Right atrium auricular region (tissue), 2 donors: ENCODE measurements around the gene SPTAN1. TPM values are rescaled to one million over a fixed set of nuclear protein-coding genes. Genes with fewer than 3 reads are reported as not detected.
A peak's percentile ranks its signal among the peaks of the same experiment; 100 is the strongest.
"Not testable (repeated sequence)": the region's sequence is repeated elsewhere in the genome, so short reads cannot be mapped to it uniquely, and the experiment has no call there.

ENCODE experiments used
- DNase-seq: peaks from one replicate; pipeline ENCODE4 v3.0.0-alpha.2; 2019; ENCODE audit warnings: low spot score
- H3K27ac ChIP-seq, 2 donors: fragments of 200-600 bp; sonication (generic); 1 replicate in 1 of 2; 2 replicates in 1 of 2; pipeline ENCODE4 v1.5.1; 2016 to 2019
- H3K27me3 ChIP-seq, 2 donors: fragments of 200-600 bp; sonication (generic); one replicate each; pipeline versions ENCODE4 v1.5.1 to v1.6.0; 2017 to 2019
- H3K36me3 ChIP-seq: fragments of 200-600 bp; sonication (generic); one replicate; pipeline ENCODE4 v1.5.1; 2016
- H3K4me1 ChIP-seq, 2 donors: fragments of 200-600 bp; sonication (generic); one replicate each; pipeline versions ENCODE4 v1.5.1 to v1.6.0; 2017 to 2019
- H3K4me3 ChIP-seq, 2 donors: fragments of 200-600 bp; sonication (generic); 1 replicate in 1 of 2; 2 replicates in 1 of 2; pipeline ENCODE4 v1.5.1; 2017 to 2019; ENCODE audit warnings: mild to moderate bottlenecking in 1 of 2, moderate library complexity in 1 of 2
- H3K9me3 ChIP-seq, 2 donors: fragments of 200-600 bp; sonication (generic); one replicate each; pipeline ENCODE4 v1.5.1; 2019
- CTCF ChIP-seq, 2 donors: fragments of 200-600 bp; sonication (generic); IDR thresholded peaks; one replicate each; pipeline ENCODE4 v1.5.1; 2019; ENCODE audit warnings: antibody characterized with exemption in 2 of 2
- total RNA-seq, 2 donors: library from RNA; depleted of rRNA; stranded (reverse); fragments of >200 nt; gene quantifications; one replicate each; pipeline ENCODE4 v1.1.0, GENCODE V29; 2016

Gene SPTAN1
- total RNA-seq, 2 donors from 2014 or later = 233 to 270 TPM

- peaks cover 4% of the 10 kb centered on the region for H3K36me3 ChIP-seq
These were observed 90.4 kb downstream of the SPTAN1 start for GRCh38 chr9:128642675-128643245.

GRCh38 chr9:128643519-128644300 is 91.3 kb downstream of the SPTAN1 start:
- TF ChIP-seq CTCF (IDR thresholded peaks at IDR 0.05) = no peak

More at GRCh38 chr9:128642675-128643245, 90.4 kb downstream of the SPTAN1 start:
- Histone ChIP-seq H3K27me3 (no peaks in the 10 kb centered on the region), H3K4me3 (no peak overlapping the region), H3K9me3 (no peaks in the 10 kb centered on the region), H3K27ac (no peak overlapping the region), H3K4me1 (no peaks in the 10 kb centered on the region)
- no peak for DNase-seq
- TF ChIP-seq CTCF (IDR thresholded peaks at IDR 0.05) = no peak

GRCh38 chr9:128648206-128648605 is 95.8 kb downstream of the SPTAN1 start:
- DNase-seq = not testable (repeated sequence)

More at GRCh38 chr9:128643519-128644300, 91.3 kb downstream of the SPTAN1 start:
- Histone ChIP-seq H3K4me1 (no peaks in the 10 kb centered on the region), H3K36me3 (peaks cover 4% of the 10 kb centered on the region), H3K4me3 (no peak overlapping the region), H3K9me3 (no peaks in the 10 kb centered on the region), H3K27me3 (no peaks in the 10 kb centered on the region), H3K27ac (no peak overlapping the region)
- no peak for DNase-seq

GRCh38 chr9:128651798-128652197 is 99.4 kb downstream of the SPTAN1 start:
- Histone ChIP-seq H3K4me1 (peaks cover 0 to 6% of the 10 kb centered on the region in 2 donors), H3K4me3 (no peak overlapping the region)
- DNase-seq = no peak

More at GRCh38 chr9:128648206-128648605, 95.8 kb downstream of the SPTAN1 start:
- H3K27me3 ChIP-seq, H3K4me1 ChIP-seq, H3K27ac ChIP-seq, H3K4me3 ChIP-seq, H3K36me3 ChIP-seq, H3K9me3 ChIP-seq: not testable (repeated sequence)
- TF ChIP-seq CTCF (IDR thresholded peaks at IDR 0.05) = peak in 1 of 2 donors; percentile 35

GRCh38 chr9:128653908-128654307 is 101.5 kb downstream of the SPTAN1 start:
- Histone ChIP-seq H3K4me1 (peaks cover 0 to 6% of the 10 kb centered on the region in 2 donors), H3K27me3 (no peaks in the 10 kb centered on the region), H3K36me3 (no peaks in the 10 kb centered on the region), H3K27ac (no peak overlapping the region), H3K9me3 (no peaks in the 10 kb centered on the region), H3K4me3 (no peak overlapping the region)
- DNase-seq = no peak
- TF ChIP-seq CTCF (IDR thresholded peaks at IDR 0.05) = no peak

More at GRCh38 chr9:128651798-128652197, 99.4 kb downstream of the SPTAN1 start:
- no peak overlapping the region for H3K27ac ChIP-seq
- H3K36me3 ChIP-seq = no peaks in the 10 kb centered on the region
- no peaks in the 10 kb centered on the region for H3K27me3 ChIP-seq
- no peaks in the 10 kb centered on the region for H3K9me3 ChIP-seq
- no peak for TF ChIP-seq CTCF (IDR thresholded peaks at IDR 0.05)
